ENCODE measurements around the gene TNFRSF6B.

DNA sequence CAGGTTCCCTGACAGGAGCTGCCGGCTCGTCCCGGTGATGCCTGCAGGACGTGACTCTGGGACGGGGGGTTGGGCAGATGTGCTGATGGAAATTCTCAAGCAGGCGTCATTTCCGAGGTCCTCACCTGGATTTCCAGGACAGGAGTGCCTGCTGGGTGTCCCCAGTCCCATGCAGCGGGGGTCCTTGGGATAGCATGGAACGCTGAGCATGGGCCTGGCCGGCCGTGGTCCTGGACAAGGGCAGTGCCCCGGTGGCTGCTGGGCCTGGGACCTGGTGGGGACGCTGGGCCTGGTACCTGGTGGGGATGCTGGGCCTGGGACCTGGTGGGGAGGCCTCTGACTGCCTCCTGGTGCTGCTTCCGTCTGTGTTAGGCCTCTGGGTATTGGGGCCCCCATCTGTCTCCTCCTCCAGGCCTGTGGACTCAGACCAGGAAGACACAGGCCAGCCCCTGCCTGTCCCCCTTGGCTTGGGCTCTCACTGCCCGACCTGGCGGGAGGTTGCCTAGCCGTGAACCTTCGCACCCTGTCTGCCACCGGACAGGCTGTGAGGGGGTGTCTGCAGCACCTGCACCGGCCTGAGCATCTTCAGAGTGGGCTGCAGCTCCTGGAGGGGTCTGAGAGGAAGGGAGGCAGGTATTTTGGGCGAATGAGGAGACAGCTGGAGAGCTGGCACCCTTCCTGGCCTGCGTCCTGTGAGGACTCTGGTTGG, 32.2 kb upstream of the TNFRSF6B start:
- TF ChIP-seq PHF8 (IDR thresholded peaks at IDR 0.05; ENCODE audit: borderline replicate concordance, low read depth) (no peak), CHD4 (IDR thresholded peaks at IDR 0.05; ENCODE audit: borderline replicate concordance) (no peak), REST (IDR thresholded peaks at IDR 0.05) (no peak), HDAC2 (IDR thresholded peaks at IDR 0.05) (no peak)
- TF ChIP-seq, protein P1, sequence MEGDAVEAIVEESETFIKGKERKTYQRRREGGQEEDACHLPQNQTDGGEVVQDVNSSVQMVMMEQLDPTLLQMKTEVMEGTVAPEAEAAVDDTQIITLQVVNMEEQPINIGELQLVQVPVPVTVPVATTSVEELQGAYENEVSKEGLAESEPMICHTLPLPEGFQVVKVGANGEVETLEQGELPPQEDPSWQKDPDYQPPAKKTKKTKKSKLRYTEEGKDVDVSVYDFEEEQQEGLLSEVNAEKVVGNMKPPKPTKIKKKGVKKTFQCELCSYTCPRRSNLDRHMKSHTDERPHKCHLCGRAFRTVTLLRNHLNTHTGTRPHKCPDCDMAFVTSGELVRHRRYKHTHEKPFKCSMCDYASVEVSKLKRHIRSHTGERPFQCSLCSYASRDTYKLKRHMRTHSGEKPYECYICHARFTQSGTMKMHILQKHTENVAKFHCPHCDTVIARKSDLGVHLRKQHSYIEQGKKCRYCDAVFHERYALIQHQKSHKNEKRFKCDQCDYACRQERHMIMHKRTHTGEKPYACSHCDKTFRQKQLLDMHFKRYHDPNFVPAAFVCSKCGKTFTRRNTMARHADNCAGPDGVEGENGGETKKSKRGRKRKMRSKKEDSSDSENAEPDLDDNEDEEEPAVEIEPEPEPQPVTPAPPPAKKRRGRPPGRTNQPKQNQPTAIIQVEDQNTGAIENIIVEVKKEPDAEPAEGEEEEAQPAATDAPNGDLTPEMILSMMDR (IDR thresholded peaks at IDR 0.05) = no peak
- TF ChIP-seq, protein P2, sequence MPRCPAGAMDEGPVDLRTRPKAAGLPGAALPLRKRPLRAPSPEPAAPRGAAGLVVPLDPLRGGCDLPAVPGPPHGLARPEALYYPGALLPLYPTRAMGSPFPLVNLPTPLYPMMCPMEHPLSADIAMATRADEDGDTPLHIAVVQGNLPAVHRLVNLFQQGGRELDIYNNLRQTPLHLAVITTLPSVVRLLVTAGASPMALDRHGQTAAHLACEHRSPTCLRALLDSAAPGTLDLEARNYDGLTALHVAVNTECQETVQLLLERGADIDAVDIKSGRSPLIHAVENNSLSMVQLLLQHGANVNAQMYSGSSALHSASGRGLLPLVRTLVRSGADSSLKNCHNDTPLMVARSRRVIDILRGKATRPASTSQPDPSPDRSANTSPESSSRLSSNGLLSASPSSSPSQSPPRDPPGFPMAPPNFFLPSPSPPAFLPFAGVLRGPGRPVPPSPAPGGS (IDR thresholded peaks at IDR 0.05) = no peak
- TF ChIP-seq, protein P3, sequence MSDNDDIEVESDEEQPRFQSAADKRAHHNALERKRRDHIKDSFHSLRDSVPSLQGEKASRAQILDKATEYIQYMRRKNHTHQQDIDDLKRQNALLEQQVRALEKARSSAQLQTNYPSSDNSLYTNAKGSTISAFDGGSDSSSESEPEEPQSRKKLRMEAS (IDR thresholded peaks at IDR 0.05) = no peak
